GM18508 (cell line): ENCODE measurements around the gene AGAP1.

Source experiments
- ATAC-seq: cut with Tn5 transposase; IDR thresholded peaks from one replicate; pipeline ENCODE4 v1.9.1; 2021; ENCODE audit warnings: moderate number of reproducible peaks; ENCODE audit not compliant: insufficient read depth, unreplicated experiment

AGAP1 gene

GRCh38 chr2:235580426-235581157 is 86.7 kb downstream of the AGAP1 start:
- ATAC-seq = no peak

GRCh38 chr2:235582081-235582686 is 88.3 kb downstream of the AGAP1 start:
- no peak for ATAC-seq

GRCh38 chr2:235582729-235583128 is 88.9 kb downstream of the AGAP1 start:
- ATAC-seq = no peak

- ATAC-seq = no peak
Observed at GRCh38 chr2:235583144-235583543, 89.3 kb downstream of the AGAP1 start.

GRCh38 chr2:235583925-235584637 is 90.2 kb downstream of the AGAP1 start:
- no peak for ATAC-seq

- ATAC-seq = no peak
Observed at GRCh38 chr2:235584638-235585007, 90.8 kb downstream of the AGAP1 start.

- no peak for ATAC-seq
Observed at GRCh38 chr2:235587202-235587601, 93.4 kb downstream of the AGAP1 start.

GRCh38 chr2:235588750-235589149 is 94.9 kb downstream of the AGAP1 start:
- ATAC-seq = no peak

GRCh38 chr2:235591231-235591730 is 97.4 kb downstream of the AGAP1 start:
- no peak for ATAC-seq

GRCh38 chr2:235591921-235592320 is 98.1 kb downstream of the AGAP1 start:
- no peak for ATAC-seq

GRCh38 chr2:235592430-235592829 is 98.6 kb downstream of the AGAP1 start:
- no peak for ATAC-seq

- ATAC-seq = no peak
Observed at GRCh38 chr2:235592836-235593235, 99.0 kb downstream of the AGAP1 start.

- ATAC-seq = no peak
Observed at GRCh38 chr2:235594041-235594440, 100.2 kb downstream of the AGAP1 start.

- no peak for ATAC-seq
Observed at GRCh38 chr2:235594964-235595363, 101.1 kb downstream of the AGAP1 start.

- ATAC-seq = no peak
Observed at GRCh38 chr2:235595422-235596010, 101.7 kb downstream of the AGAP1 start.

- ATAC-seq = no peak
Observed at GRCh38 chr2:235596272-235596671, 102.4 kb downstream of the AGAP1 start.

- no peak for ATAC-seq
Observed at GRCh38 chr2:235597081-235597615, 103.3 kb downstream of the AGAP1 start.

- ATAC-seq = no peak
Observed at GRCh38 chr2:235598026-235598425, 104.2 kb downstream of the AGAP1 start.

- ATAC-seq = no peak
Observed at GRCh38 chr2:235598532-235599531, 105.0 kb downstream of the AGAP1 start.
